K562 (cell line): ENCODE data around the gene IQCC. TPM values are rescaled to one million over a fixed set of nuclear protein-coding genes. Genes with fewer than 3 reads are reported as not detected.

Experiments
- ASH1L ChIP-seq: fragments of 450-650 bp; IDR thresholded peaks from 2 replicates; pipeline ENCODE4 v1.6.1; 2018; ENCODE audit warnings: borderline replicate concordance, mild to moderate bottlenecking, low read depth; ENCODE audit not compliant: partially characterized antibody
- EHMT2 ChIP-seq: fragments of 450-650 bp; IDR thresholded peaks from 2 replicates; pipeline ENCODE4 v1.6.1; 2018; ENCODE audit warnings: antibody characterized with exemption
- GATAD2A ChIP-seq: fragments of 450-650 bp; IDR thresholded peaks from 2 replicates; pipeline ENCODE4 v1.6.1; 2017
- MAFF ChIP-seq: IDR thresholded peaks from 2 replicates; pipeline ENCODE4 v1.6.1; 2012; ENCODE audit warnings: low read length, improper control_type of control experiment
- NFIC ChIP-seq: fragments of 450-650 bp; IDR thresholded peaks from 2 replicates; pipeline ENCODE4 v1.6.1; 2017; ENCODE audit warnings: mild to moderate bottlenecking, inconsistent platforms
- RBFOX2 ChIP-seq: fragments of 200-400 bp; formaldehyde crosslinking; IDR thresholded peaks from 2 replicates; pipeline ENCODE4 v1.6.1; 2017; ENCODE audit warnings: low read depth, mild to moderate bottlenecking, low read length, moderate library complexity
- SAP30 ChIP-seq: fragments of 200-600 bp; sonication (generic); IDR thresholded peaks from 2 replicates; pipeline ENCODE4 v1.6.1; 2012; ENCODE audit warnings: borderline replicate concordance, low read depth, mild to moderate bottlenecking, moderate library complexity, low read length, control low read depth, inconsistent platforms; ENCODE audit not compliant: insufficient read depth, poor library complexity, severe bottlenecking
- ZNF696 ChIP-seq: fragments of 250-450 bp; sonication (Bioruptor Pico); conservative IDR thresholded peaks from 2 replicates; pipeline ENCODE4 v1.4.0; 2020; ENCODE audit warnings: mild to moderate bottlenecking, moderate library complexity
- ZNF778 ChIP-seq: fragments of 450-650 bp; formaldehyde crosslinking; IDR thresholded peaks from 2 replicates; pipeline ENCODE4 v1.4.0; 2020; ENCODE audit warnings: mild to moderate bottlenecking, moderate library complexity
- polyA plus RNA-seq, 8 experiments: library from polyadenylated mRNA; depleted of rRNA in 4 of 8; stranded (reverse) in 5 of 8; unstranded in 3 of 8; fragments of >200 nt; fragmentation: Nextera tagmentation in 2 of 8; fragmentation: Illumina TruSeq in 1 of 8; extraction: Ambion mirVana in 2 of 8; extraction: Trizol in 1 of 8; gene quantifications; 2 replicates each; pipeline versions ENCODE4 v1.2.1 to v1.2.3, GENCODE V29; 2011 to 2014; ENCODE audit warnings: inconsistent platforms in 1 of 8, missing spikeins in 1 of 8
- total RNA-seq, 7 experiments: library from RNA; depleted of rRNA in 6 of 7; stranded (reverse); fragments of >200 nt in 6 of 7; fragmentation: Illumina TruSeq in 2 of 7; extraction: Trizol in 2 of 7; gene quantifications; 2 replicates each; pipeline versions ENCODE4 v1.2.1 to v1.2.3, GENCODE V29; 2011 to 2021; ENCODE audit warnings: low replicate concordance in 1 of 7
- TF ChIP-seq, protein P1 (sequence below): fragments of 450-650 bp; formaldehyde crosslinking; IDR thresholded peaks from 2 replicates; pipeline ENCODE4 v1.4.0; 2020; ENCODE audit warnings: mild to moderate bottlenecking
- TF ChIP-seq, protein P2 (sequence below), 2 experiments: fragments of 150-350 bp in 1 of 2; IDR thresholded peaks; 2 replicates each; pipeline ENCODE4 v1.6.1; 2012 to 2016; ENCODE audit warnings: low read depth in 2 of 2, low read length in 2 of 2, mild to moderate bottlenecking in 1 of 2, moderate library complexity in 1 of 2
- TF ChIP-seq, protein P3 (sequence below), 2 experiments: IDR thresholded peaks in 1 of 2; conservative IDR thresholded peaks in 1 of 2; 2 replicates each; pipeline ENCODE4 v1.6.1; 2016; ENCODE audit warnings: low read depth in 2 of 2, mild to moderate bottlenecking in 1 of 2, missing compliant biosample characterization in 1 of 2, missing genetic modification characterization in 1 of 2, moderate library complexity in 1 of 2

Gene IQCC
- total and polyA plus RNA-seq, 9 of the 15 experiments (the other 6 are each of a cell fraction or from before 2014, with no cell fraction given), result 8.1 to 16.5 (median 10.7) TPM

DNA sequence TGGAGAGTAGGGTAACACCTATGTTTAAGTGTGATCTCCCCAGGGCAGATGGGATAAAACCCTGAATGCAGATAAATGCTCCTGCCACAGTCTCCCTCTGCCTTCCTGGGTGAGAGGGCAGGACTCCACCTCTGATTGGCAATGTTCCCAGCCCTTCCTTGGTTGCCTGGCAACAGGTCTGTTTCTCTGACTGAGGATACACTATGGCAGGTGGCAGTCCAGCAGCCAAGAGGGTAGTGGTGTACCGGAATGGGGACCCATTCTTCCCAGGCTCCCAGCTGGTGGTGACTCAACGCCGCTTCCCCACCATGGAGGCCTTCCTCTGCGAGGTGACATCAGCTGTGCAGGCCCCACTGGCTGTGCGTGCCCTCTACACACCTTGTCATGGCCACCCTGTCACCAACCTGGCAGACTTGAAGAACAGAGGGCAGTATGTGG, 3.4 kb downstream of the IQCC start, which contains the start of gene DCDC2B (continued):
- TF ChIP-seq ZNF696 (CRISPR knock-in tag) (no peak), GATAD2A (no peak), RBFOX2 (peak; percentile 45; the same call in 1 of the 2 replicates), NFIC (peak; percentile 54), EHMT2 (no peak), SAP30 (no peak), ASH1L (no peak), MAFF (no peak), ZNF778 (no peak)
- TF ChIP-seq, protein P1, sequence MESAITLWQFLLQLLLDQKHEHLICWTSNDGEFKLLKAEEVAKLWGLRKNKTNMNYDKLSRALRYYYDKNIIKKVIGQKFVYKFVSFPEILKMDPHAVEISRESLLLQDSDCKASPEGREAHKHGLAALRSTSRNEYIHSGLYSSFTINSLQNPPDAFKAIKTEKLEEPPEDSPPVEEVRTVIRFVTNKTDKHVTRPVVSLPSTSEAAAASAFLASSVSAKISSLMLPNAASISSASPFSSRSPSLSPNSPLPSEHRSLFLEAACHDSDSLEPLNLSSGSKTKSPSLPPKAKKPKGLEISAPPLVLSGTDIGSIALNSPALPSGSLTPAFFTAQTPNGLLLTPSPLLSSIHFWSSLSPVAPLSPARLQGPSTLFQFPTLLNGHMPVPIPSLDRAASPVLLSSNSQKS, result no peak
- TF ChIP-seq, protein P2, sequence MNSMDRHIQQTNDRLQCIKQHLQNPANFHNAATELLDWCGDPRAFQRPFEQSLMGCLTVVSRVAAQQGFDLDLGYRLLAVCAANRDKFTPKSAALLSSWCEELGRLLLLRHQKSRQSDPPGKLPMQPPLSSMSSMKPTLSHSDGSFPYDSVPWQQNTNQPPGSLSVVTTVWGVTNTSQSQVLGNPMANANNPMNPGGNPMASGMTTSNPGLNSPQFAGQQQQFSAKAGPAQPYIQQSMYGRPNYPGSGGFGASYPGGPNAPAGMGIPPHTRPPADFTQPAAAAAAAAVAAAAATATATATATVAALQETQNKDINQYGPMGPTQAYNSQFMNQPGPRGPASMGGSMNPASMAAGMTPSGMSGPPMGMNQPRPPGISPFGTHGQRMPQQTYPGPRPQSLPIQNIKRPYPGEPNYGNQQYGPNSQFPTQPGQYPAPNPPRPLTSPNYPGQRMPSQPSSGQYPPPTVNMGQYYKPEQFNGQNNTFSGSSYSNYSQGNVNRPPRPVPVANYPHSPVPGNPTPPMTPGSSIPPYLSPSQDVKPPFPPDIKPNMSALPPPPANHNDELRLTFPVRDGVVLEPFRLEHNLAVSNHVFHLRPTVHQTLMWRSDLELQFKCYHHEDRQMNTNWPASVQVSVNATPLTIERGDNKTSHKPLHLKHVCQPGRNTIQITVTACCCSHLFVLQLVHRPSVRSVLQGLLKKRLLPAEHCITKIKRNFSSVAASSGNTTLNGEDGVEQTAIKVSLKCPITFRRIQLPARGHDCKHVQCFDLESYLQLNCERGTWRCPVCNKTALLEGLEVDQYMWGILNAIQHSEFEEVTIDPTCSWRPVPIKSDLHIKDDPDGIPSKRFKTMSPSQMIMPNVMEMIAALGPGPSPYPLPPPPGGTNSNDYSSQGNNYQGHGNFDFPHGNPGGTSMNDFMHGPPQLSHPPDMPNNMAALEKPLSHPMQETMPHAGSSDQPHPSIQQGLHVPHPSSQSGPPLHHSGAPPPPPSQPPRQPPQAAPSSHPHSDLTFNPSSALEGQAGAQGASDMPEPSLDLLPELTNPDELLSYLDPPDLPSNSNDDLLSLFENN (IDR thresholded peaks at IDR 0.05; ENCODE audit: low read depth in 2 of 2, low read length in 2 of 2), result no peak
- TF ChIP-seq, protein P3, sequence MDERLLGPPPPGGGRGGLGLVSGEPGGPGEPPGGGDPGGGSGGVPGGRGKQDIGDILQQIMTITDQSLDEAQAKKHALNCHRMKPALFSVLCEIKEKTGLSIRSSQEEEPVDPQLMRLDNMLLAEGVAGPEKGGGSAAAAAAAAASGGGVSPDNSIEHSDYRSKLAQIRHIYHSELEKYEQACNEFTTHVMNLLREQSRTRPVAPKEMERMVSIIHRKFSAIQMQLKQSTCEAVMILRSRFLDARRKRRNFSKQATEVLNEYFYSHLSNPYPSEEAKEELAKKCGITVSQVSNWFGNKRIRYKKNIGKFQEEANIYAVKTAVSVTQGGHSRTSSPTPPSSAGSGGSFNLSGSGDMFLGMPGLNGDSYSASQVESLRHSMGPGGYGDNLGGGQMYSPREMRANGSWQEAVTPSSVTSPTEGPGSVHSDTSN (CRISPR knock-in tag; IDR thresholded peaks at IDR 0.05; ENCODE audit: low read depth), result no peak
- TF ChIP-seq, protein P3 (tag; conservative IDR thresholded peaks at IDR 0.05; ENCODE audit: low read depth), result no peak
